ENCODE measurements around the gene RAMACL.

- TF ChIP-seq, protein P1, sequence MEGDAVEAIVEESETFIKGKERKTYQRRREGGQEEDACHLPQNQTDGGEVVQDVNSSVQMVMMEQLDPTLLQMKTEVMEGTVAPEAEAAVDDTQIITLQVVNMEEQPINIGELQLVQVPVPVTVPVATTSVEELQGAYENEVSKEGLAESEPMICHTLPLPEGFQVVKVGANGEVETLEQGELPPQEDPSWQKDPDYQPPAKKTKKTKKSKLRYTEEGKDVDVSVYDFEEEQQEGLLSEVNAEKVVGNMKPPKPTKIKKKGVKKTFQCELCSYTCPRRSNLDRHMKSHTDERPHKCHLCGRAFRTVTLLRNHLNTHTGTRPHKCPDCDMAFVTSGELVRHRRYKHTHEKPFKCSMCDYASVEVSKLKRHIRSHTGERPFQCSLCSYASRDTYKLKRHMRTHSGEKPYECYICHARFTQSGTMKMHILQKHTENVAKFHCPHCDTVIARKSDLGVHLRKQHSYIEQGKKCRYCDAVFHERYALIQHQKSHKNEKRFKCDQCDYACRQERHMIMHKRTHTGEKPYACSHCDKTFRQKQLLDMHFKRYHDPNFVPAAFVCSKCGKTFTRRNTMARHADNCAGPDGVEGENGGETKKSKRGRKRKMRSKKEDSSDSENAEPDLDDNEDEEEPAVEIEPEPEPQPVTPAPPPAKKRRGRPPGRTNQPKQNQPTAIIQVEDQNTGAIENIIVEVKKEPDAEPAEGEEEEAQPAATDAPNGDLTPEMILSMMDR (IDR thresholded peaks at IDR 0.05; ENCODE audit: insufficient read depth, low read depth, low read length) = no peak
- TF ChIP-seq EZH2 (IDR thresholded peaks at IDR 0.05; ENCODE audit: insufficient read depth, low read length) = no peak
These were observed 13.9 kb downstream of the RAMACL start for GRCh38 chr6:166572370-166573261.

Data from astrocyte (in vitro differentiated cells and primary cell).